K562 (cell line): Measurements from ENCODE around the gene SENP1.

ENCODE experiments used
- SMAD3 ChIP-seq: fragments of 450-650 bp; formaldehyde crosslinking; conservative IDR thresholded peaks from 2 replicates; pipeline ENCODE4 v1.4.0; 2020; ENCODE audit warnings: mild to moderate bottlenecking
- SMARCC2 ChIP-seq: fragments of 450-650 bp; IDR thresholded peaks from 2 replicates; pipeline ENCODE4 v1.6.1; 2017; ENCODE audit warnings: antibody characterized with exemption, moderate library complexity, mild to moderate bottlenecking, low read depth
- SREBF2 ChIP-seq: sonication (generic); formaldehyde crosslinking; IDR thresholded peaks from 2 replicates; pipeline ENCODE4 v1.4.0; 2020; ENCODE audit warnings: mild to moderate bottlenecking, missing genetic modification reagents
- ZNF274 ChIP-seq: IDR thresholded peaks from 2 replicates; pipeline ENCODE4 v1.6.1; 2011; ENCODE audit warnings: low read depth, mild to moderate bottlenecking, low read length, moderate library complexity, borderline replicate concordance
- TF ChIP-seq, protein P1 (sequence below), 3 experiments: IDR thresholded peaks in 2 of 3; conservative IDR thresholded peaks in 1 of 3; 2 replicates each; pipeline ENCODE4 v1.5.1; 2011 to 2012; ENCODE audit warnings: low read length in 3 of 3, mild to moderate bottlenecking in 3 of 3, control low read depth in 2 of 3, improper control_type of control experiment in 1 of 3, inconsistent platforms in 1 of 3, low read depth in 1 of 3, mixed read lengths in 1 of 3, moderate library complexity in 1 of 3; ENCODE audit not compliant: insufficient read depth in 2 of 3

DNA sequence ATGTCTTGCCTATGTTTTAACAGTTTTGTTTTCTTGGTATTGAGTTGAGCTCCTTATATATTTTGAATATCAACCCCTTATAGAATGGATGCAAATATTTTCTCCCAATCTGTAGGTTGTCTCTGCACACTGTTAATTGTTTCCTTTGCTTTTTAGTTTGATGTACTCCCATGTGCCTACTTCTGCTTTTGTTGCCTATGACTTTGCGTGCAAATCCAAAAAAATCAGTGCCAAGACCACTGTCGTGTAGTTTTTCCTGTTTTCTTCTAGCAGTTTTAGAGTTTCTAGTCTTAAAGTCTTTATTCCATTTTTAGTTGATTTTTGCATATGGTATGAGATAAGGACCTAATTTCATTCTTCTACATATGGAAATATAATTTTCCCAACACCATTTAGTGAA, 28.8 kb downstream of the SENP1 start:
- TF ChIP-seq, protein P1, sequence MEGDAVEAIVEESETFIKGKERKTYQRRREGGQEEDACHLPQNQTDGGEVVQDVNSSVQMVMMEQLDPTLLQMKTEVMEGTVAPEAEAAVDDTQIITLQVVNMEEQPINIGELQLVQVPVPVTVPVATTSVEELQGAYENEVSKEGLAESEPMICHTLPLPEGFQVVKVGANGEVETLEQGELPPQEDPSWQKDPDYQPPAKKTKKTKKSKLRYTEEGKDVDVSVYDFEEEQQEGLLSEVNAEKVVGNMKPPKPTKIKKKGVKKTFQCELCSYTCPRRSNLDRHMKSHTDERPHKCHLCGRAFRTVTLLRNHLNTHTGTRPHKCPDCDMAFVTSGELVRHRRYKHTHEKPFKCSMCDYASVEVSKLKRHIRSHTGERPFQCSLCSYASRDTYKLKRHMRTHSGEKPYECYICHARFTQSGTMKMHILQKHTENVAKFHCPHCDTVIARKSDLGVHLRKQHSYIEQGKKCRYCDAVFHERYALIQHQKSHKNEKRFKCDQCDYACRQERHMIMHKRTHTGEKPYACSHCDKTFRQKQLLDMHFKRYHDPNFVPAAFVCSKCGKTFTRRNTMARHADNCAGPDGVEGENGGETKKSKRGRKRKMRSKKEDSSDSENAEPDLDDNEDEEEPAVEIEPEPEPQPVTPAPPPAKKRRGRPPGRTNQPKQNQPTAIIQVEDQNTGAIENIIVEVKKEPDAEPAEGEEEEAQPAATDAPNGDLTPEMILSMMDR (IDR thresholded peaks at IDR 0.05 in 2 of 3, conservative IDR thresholded peaks at IDR 0.05 in 1 of 3; ENCODE audit: insufficient read depth in 2 of 3, low read depth in 1 of 3, low read length in 3 of 3): no peak
- TF ChIP-seq SREBF2: no peak
- TF ChIP-seq SMAD3: no peak
- TF ChIP-seq ZNF274: no peak
- no peak for TF ChIP-seq SMARCC2
